ENCODE results near the gene SNX10.
"Not testable (repeated sequence)": the region's sequence is repeated elsewhere in the genome, so short reads cannot be mapped to it uniquely, and the experiment has no call there.

Gene SNX10, protein sequence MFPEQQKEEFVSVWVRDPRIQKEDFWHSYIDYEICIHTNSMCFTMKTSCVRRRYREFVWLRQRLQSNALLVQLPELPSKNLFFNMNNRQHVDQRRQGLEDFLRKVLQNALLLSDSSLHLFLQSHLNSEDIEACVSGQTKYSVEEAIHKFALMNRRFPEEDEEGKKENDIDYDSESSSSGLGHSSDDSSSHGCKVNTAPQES

GRCh38 chr7:26291699-26292538, at the start of gene SNX10:
SNX10 (plus strand) TSS chr7:26291862; CDS start chr7:26346443, 54,581 bp downstream.
- peak in 2 of 4 experiments; percentile 54 to 65 for DNase-seq

- DNase-seq = no peak
Measured at GRCh38 chr7:26245150-26245549, 46.5 kb upstream of the SNX10 start.

DNA sequence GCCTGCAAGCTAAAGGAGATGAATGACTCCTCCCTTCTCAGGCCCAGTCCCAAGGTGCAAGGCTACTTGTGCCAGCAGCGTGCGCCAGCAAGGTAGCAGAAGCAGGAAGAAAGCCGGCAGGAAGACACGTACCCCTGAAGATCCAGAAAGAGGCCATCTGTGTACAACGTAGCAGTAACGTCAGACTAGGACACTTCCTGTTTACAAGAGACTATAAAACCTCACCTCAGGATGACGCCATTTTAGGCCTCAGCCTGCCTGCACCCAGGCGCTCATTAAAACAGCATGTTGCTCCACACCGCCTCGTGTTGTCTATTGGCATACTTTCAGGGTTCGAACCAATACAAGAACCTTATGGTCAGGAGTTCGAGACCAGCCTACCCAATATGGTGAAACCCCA, 41.4 kb upstream of the SNX10 start:
- no peak for DNase-seq

DNA sequence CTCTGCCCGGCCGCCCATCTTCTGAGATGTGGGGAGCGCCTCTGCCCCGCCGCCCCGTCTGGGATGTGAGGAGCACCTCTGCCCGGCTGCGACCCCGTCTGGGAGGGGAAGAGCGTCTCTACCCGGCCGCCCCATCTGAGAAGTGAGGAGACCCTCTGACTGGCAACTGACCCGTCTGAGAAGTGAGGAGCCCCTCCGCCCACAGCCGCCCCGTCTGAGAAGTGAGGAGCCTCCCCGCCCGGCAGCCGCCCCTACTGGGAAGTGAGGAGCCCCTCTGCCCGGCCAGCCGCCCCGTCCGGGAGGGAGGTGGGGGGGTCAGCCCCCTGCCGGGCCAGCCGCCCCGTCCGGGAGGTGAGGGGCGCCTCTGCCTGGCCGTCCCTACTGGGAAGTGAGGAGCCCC, 29.8 kb upstream of the SNX10 start:
- DNase-seq = not testable (repeated sequence)

- no peak for DNase-seq
Measured at GRCh38 chr7:26265065-26265464, 26.6 kb upstream of the SNX10 start.

DNA sequence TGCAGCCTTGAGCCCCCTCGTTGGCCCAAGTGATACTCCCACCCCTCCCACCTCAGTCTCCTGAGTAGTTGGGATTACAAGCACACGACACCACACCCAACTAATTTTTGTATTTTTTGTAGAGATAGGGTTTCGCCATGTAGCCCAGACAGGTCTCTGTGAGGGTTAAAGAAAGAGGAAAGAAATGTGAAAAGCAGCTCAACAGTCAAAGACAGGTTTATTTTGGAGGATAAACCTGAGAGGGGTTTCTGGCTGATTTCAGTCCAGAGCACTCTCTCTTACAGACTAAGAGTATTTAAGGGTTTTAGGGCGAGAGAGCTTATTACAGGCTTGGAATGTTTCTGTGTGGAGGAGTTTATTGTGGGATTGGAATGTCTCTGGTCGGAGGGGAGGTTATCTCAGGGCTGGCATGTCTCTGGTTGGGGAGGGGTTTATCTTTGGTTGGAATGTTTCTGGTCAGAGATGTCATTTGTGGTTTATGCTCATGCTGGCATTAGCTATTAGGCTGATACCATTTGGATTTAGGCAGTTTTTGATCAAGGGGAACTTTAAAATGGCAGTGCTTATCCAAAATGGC, 26.1 kb upstream of the SNX10 start:
- DNase-seq = no peak

- no peak for DNase-seq
Measured at GRCh38 chr7:26267601-26268166, 24.0 kb upstream of the SNX10 start.

- no peak for DNase-seq
Measured at GRCh38 chr7:26275213-26275612, 16.4 kb upstream of the SNX10 start.

DNA sequence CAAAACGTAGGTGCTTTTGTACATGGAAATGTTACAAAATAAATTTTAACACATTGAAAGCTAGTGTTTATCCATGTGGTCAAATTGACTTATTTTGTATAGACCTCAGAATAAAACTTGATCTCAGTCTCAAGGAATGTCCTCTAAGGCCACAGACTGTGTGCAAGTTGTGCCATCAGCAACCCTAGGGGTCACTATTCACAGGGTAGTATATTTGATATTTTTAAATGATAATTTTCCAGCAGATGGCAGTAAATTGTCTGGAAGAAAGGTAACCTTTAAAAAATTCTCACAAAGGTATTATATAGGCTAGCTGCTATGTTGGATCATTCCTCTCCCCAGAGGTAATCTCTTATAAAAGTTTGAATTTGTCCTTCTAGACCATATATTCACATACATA, 12.9 kb upstream of the SNX10 start:
- DNase-seq = no peak

DNA sequence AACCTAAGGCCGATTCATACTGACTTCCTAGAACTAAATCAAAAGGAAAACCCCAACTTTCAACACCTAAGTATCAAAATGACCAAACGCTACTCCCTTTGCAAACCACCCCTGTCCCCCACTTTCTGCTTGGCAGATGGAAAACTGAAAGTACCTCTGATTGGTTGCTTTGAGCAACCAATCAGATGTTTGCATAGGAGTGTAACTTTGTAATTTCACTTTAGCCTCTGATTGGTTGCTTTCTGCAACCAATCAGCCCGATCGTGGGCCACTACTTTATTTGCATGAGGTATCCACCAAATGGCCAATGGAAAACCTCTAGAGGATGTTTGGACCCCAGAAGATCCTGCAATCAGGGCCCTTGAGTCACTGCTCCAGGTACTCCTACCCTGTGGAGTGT, 12.3 kb upstream of the SNX10 start:
- DNase-seq = no peak

- no peak for DNase-seq
Measured at GRCh38 chr7:26280097-26280496, 11.6 kb upstream of the SNX10 start.

GRCh38 chr7:26280723-26281122, 10.9 kb upstream of the SNX10 start:
- no peak for DNase-seq

GRCh38 chr7:26284477-26284876, 7.2 kb upstream of the SNX10 start:
- DNase-seq = no peak

DNA sequence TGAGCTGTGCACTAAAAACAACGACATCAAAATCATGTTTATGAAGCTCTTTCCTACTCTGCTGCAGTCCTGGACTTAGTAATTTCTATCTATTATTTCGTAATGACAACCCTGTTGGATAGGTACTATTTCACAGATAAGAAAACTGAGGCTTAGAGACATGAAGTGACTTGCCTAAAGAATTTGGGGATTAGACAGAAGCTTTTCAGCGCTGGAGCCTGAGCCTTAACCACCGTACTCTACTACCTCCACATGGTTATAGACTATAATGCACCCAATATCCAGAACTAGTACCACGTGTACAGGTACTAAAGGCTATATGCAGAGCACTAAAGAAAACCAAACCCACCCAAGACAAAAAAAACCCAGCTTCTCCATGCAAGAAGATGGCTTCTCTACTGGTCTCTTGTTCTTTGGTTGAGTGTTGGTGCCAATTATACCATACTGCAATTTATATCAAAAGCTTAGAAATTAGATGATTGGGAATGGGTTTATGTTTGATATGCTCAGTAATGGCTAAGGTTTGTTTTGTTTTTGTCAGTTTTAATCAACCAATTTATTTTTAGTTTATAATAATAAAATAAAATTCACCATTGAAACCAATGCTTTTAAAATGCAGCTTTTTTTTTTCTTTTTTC, 6.5 kb upstream of the SNX10 start:
- DNase-seq = no peak

DNA sequence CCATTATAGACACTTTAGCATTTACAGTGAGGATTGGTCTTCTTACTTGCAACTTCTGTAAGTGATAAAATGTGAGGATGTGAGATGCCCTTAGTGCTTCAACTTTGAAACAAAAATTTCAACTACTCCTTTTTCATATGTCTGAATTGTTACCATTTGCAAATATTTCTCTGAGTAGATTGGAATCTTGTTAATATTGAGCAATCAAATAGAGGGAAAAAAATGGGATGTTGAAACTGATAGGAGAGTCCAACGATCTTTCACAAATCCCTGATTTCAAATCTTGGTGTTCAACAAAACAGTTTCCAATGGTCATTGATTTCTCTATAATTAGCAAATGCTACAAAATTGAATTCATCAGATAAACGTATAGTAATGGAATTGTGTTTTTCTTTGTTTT, 5.5 kb upstream of the SNX10 start:
- DNase-seq = no peak

DNA sequence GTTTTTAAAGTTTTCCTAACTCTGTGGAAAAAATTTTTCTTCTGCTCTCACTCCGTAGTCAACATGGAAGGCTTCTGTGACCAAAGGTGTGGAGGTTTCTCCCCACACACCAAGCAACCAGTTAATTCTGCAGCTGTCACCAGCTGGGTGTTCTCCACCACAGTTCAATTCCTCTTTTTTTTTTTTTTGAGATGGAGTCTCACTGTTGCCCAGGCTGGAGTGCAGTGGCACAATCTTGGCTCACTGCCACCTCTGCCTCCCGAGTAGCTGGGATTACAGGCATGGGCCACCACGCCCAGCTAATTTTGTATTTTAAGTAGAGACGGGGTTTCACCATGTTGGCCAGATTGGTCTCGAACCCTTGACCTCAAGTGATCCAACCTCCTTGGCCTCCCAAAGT, 3.5 kb upstream of the SNX10 start:
- DNase-seq = not testable (repeated sequence)

- DNase-seq = no peak
Measured at GRCh38 chr7:26291251-26291650, 411 bp upstream of the SNX10 start.

DNA sequence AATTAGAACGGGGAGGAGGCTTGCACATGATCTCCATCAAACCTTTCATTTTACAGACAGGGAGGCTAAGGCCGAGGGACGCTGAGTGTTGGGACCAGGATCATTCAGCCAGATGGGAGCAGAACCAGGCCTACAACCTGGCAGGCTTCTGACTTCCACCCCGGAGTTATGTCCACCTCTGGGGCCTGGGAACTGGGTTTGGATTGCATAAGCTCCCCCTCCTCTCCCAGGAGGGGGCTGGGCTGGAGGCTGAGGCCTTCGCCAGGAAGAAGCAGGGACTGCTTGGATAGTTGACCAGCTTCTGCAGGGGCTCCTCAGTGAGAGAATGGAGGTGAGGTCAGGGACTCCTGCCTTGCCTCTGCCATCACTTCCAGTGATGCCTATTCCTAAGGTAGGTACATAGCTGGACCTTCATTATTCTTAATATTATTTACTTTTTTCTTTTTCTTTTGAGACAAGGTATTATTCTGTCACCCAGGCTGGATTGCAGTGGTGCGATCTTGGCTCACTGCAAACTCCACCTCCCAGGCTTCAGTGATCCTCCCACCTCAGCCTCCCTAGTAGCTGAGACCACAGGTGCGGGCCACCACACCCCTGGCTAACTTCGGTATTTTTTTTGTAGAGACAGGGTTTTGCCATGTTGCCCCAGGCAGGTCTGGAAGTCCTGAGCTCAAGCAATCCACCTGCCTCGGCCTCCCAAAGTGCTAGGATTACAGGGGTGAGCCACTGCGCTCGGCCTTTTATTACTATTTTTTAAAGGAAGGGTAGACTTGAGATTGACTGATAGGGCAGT, 1.3 kb downstream of the SNX10 start:
- no peak for DNase-seq

GRCh38 chr7:26293569-26294308, 2.1 kb downstream of the SNX10 start:
- DNase-seq = no peak

DNA sequence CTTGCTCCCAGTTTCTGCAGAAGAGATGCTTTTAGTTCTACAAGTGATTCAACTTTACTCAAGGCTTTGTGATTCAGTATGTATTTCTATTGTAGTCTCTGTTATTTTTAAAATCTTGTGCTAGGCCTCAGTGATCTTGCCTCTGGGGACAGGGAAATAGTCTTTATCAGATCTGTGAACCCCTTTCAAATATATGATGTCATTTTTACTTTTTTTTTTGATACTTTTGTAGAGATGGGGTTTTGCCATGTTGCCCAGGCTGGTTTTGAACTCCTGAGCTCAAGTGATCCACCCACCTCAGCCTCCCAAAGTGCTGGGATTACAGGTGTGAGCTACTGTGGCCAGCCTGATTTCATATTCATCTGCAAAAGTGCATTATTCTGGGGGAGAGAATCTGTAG, 3.4 kb downstream of the SNX10 start:
- no peak for DNase-seq

GRCh38 chr7:26295586-26295985, 3.9 kb downstream of the SNX10 start:
- no peak for DNase-seq
